Stimulated activated CD4-positive, alpha-beta T cell treated with anti-CD3 and anti-CD28 coated beads, Interleukin-1b, Interleukin-23, amount 100 ng/mL, for 24 hours (primary cell): ENCODE results near the gene DNM3.

Source experiments
- DNase-seq, 4 experiments: peaks; one replicate each; pipeline ENCODE4 v3.0.0-alpha.2; 2020; ENCODE audit warnings: low read depth in 4 of 4, low spot score in 1 of 4

The DNM3 gene

DNA sequence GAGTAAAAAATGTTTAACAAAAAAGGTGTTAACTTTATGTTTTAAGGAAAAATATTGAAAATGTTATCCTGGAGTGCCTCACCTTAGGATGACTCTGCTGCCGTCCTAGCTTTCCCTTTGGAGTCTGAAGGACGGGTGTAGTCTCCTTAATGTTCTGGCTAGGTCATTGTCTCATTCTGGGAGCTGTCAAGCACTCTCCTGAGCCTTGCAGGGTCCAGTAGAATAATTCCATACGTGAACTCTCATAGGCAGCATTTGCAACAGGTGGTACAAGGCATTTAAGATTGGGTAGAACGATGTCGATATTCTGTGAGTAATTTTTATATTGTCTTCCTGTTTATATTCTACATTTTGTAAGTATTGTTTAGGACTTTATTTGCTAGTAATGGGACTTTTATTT, 295.6 kb downstream of the DNM3 start:
- DNase-seq: no peak

DNA sequence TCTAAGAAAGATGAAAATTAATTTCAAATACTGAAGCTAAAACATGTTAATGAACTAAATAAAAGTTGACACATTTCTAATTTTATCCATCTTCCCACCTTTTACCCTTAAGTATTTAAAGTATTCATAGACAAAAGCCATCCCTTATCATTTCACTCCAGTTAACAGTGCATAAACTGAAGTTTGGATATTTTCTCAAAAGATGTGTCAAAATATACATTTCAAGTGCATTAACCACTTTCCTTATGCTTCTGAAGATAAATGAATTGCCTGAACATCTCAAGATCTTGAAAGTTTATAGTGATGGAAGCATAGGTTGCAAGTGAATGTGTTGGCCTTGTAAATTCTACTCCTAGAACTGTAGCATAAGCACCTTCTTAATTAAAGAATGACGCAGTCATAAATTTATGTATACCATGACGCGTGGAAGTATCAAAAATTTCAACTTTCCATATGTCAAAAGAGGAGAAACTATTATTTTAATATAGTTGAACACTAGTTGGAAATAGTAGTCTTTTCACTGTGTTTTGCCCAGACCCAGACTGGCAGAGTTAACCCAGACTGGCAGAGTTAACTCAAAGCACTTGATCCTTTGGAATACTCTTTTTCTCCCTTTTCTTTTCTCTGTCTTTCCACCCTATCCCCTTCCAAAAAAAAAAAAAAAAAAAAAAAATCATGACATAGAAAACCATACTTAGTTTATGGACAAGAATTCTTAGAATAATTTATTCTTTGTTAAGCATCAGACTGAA, 296.6 kb downstream of the DNM3 start:
- DNase-seq: no peak

DNA sequence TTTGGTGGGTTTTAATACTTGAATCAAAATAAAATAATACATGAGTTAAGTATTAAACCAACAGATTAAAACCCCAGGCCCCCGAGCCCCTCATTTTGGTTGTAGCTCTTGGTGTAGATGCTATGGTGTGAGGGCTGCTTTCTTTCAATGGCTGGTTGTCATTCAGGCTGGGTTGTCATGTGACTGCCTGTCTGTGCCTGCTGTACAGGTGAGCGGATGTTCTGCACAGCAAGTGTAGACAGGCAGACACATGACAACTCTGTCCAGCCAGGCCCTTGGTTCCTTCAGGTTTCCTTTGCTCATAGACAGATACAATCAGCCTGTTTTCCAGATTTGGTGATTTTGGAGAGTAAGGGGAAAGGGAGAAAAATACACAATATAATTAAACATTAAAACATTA, 297.3 kb downstream of the DNM3 start:
- no peak for DNase-seq

DNA sequence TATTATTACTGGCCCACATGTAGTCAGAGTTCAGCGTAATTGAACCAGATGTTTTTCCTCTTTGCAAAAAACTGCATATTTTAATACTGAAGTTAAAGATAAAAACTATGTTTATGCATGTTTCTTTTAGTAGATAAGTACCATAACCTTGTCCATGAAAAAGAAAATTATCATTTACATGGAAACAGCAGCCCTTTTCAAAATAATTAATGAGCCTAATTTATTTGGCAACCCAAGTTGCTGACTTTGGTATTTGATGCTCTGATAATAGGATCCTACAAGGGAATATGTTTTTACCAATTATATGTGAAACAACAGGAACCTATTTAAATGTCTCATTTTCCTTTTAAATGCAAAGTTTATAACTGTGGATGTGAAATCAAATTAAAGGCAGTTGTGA, 297.9 kb downstream of the DNM3 start:
- DNase-seq: no peak

DNA sequence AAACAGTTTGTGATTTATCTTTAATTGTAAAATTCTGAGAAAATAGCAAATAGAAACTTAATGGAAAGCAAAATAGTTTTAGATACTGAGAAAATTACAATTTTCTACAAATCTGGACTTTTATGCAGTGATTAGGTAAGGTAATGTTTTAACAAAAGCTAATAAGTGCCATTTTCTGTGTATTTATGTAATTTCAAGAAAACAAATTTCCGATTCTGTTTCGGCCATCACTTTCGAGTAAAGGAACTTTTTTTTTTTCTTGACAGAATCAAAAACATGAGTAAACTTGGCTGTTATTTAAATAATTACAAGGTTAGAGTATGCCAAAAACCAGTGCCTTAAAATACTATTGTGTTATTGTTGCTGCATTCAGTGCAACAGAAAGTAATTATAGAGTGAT, 298.8 kb downstream of the DNM3 start:
- no peak for DNase-seq

DNA sequence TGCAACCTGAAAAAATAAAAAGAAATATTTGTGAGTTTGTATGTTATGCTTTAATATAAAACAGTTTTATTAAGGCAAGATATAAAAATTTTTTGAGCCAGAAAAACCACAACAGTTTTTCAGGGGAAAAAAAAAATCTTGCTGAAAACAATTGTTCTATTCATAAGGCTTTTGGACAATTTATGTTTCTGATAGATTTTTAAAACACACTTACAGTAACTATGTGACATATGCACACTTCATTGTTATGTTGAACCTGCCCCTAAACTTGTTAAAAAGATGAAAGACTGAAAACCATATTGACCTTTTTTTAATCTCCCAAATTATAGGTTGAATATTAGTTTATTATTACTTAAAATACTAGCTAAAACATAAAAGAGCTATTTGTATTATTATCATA, 299.3 kb downstream of the DNM3 start:
- no peak for DNase-seq

DNA sequence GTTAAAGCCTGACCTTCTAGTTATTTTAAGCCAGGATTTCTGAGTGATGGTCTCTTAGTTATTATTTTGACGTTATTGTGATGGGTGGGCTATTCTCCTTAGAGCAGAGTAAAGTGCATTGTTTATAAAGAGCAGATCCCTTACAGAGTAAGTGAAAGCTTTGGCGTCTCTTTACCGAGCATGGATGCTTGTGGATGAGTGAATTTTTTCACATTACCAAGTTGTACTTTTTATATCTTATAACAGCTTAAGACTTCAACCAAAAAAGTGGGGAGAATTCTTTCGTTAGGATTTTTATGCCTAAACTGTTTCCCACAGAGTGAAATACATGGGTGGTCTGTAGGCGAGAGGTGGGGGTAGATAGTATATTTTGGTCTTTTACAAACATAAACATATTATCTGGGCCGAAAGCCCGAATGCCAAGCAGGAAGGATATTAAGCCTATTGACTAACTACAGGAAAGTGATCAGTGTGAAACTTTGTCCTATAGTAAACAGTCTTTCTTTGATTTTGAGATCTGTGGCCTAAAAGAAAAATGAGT, 300.1 kb downstream of the DNM3 start:
- no peak for DNase-seq

DNA sequence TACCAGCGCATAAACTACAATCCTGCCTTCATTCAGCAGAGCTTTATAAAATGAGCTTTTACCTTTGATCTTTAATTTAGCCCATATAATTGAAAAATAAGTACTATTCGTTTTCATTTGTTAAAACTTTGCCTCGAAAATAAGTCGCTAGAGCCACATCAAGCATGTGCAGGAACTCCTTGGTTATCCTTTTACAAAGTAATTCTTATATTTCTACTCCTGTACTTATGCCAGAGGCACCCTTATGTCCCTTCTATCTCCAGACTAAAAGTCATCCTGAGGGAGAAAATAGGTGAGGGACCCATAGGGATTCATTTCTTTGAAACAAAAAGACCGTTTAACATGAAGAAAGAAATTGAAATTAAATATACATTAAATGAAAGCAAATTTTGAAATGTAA, 301.0 kb downstream of the DNM3 start:
- no peak for DNase-seq

DNA sequence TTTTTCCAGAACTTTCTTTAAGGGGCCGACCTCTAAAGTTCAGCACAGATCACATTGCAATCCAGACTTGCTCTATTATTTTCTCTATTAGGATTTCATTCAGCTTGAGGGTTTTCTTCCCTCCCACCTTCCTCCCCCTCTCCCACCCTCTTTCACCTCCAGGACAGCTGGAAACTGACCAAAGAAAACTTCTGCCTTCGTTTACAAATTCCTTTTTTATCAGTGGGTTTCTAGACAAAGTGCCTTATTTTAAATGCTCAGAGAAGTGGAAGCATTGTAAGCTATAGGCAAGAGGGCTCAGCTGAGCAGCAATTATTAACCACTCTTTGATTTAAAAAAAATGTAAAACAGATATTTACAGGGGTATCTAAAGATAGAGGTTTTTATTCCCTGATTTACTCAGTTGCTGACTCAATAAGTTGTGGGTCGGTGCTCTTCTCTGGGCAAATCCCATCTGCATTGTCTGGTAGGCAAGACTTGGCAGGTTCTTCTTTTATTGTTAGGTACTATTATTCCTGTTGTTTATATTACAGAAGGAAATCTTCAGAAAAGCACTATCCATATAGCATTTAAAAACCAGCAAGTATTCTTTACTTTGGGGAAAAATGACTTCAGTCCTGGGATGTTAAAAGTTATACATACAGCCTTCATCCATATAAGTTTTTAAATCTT, 302.2 kb downstream of the DNM3 start:
- DNase-seq: no peak

DNA sequence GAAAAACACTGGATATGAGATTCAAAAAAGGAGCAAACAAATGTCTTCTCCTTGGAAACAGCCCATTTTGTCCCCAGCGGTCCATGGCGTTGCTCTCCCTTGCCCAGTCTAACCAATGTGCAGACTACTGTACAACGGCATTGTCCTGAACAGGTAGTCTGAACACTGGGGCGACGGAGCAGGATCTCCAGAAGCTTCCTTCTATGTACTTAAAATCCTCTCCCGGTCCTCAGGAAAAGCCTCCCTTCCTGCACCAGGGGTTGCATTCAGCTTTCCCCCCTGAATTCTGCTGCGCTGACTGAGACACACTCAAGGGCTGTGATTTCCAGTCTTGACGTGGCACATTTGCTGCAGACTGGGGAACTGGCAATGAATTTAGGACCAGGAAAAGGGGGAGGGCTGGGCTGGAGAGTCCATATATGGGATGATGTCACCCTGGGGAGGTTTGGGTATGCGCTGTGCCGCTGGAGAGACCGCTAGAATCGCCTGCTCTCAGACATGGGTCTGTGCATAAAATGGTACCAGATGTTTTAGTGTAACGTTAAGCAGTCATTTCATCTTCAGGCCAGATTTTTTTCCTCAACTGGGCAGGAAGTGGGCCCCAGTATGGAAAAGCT, 303.3 kb downstream of the DNM3 start:
- DNase-seq: no peak

DNA sequence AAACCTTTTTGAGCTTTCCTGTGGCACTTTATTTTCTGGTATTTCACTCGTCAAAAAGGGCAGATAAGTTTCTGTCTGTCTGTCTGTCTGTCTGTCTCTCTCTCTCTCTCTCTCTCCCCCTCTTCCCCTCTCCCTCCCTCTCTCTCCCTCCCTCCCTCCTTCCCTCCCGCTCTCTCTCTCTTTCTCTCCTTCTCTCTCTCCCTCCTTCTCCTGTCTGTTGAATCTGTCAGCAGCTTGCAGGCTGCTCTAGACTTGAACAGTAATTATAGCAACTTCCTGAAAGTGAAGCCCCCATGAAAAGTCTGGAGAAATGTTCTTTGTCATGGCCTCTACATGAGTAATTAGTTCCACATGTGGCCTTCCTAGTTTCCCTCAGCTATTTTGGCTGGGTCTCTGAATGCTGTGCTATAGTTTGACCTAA, 303.9 kb downstream of the DNM3 start:
- DNase-seq: no peak

DNA sequence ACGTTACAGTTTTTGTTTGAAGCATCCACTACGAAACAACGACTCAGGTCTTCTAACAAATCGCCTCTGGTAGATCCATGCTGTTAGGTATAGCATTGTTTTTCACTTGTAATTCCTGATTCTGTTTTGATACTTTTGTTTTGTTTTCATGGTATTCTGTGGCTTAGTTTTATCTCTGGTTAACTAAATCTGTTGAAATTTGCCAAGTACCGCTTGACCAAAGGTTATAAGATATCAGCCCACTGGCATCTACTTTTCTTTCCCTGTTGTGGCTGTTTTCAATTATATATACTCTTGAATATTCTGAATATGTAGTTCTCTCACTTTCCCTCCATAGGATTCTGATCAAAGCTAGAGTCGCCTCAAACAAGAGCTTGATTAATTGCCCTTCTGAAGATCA, 304.4 kb downstream of the DNM3 start:
- no peak for DNase-seq

DNA sequence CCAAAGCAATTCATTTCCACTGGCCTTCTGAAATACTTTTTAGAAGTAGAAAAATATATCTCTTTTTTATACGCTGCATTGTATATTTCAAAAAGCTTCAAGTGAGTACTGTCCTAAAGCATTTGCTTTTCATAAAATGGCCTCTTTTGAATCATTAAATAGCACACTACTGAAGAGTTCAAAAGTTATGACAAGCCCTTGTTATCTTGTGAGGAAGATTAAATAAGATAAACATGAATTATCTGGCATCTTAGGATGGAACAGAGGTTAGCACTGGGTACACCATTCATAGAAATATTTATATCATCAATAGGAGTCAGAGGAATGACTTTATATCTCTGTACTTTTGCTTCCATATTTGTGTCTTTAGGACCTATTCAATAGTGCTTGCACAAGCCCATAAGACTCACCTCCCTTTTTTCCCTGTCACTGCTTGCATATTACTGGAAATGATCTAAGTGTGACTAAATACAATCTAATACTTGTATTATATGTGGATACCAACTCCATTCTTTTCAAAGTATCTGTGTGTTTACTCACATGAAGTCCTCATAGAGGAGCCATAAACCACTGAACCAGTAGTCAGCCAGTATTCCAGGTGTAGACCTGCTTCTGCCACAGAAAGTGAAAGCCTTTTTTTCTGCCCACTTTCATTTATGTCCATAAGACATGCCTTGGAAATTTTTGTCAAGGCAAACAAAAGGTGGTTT, 305.0 kb downstream of the DNM3 start:
- DNase-seq: no peak

DNA sequence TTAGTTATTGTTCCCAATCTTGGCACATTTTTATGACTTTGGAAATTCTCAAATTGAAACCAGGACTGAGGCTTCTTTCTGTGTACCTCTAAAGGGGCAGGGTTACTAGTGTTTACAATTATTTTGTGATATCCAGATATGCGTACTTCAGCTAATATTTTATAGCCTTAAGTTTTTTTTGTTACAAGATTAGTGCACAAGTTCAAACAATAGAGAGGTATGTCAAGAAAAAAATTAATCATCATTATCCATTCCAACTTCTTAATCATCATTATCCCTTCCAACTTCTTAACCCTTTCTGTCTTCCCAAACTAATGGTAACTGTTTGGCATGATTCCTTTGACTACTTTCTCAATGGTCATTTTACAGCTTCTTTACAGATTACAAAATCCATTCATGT, 306.2 kb downstream of the DNM3 start:
- no peak for DNase-seq

DNA sequence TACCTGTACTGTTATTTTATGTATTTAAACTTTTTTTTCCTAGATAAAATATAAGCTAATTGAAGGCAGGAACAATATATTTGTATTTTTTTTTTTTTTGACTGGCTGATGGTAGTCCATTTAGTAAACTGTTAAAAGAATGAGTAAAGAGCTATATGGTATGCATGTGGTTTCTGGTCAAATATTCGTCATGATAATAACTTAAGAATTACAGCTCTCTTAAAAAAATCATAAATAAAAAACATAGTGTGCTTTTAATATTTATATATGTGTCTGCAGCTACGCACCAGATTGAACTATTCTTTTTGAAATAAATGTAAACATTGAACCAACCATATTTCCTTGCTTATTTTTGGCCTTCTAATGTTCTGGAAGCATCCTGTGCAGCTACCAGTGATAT, 306.9 kb downstream of the DNM3 start:
- no peak for DNase-seq

DNA sequence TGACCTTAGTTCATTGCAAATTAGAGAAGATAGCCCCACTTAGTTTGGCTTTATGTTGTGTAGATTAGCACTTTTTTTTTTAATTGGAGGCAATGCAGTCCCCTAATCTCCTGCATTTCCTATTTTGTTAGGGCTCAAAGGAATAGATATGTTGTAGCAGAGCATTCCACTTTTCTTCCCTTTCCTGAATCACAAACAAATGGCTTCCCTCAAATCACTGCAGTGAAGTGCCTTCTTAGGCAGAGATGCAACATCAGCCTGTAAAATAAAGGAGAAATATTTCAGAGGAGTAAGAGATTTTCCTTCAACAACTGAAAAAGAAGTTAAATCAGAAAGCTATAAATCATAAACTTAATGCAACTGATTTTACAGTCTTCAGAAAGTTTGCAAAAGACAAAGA, 307.4 kb downstream of the DNM3 start:
- DNase-seq: no peak

DNA sequence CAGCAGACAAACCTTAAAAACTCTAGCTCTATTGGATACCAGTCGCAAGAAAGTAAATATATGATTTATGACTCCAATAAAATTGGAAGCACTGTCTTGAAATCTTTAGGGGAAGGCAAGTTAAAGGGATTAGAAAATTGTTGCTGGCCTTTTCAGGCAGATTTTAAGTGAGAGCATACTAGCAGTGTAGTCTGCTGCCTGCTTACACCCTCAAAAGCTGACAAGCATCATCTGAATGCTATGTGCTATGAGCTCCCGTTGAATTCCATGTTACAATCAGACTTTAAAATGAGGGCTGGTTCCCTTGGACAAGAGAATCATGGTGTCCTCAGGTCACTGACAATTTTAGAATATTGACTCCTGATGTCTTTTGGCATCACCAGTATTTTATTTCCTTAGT, 308.0 kb downstream of the DNM3 start:
- no peak for DNase-seq

DNA sequence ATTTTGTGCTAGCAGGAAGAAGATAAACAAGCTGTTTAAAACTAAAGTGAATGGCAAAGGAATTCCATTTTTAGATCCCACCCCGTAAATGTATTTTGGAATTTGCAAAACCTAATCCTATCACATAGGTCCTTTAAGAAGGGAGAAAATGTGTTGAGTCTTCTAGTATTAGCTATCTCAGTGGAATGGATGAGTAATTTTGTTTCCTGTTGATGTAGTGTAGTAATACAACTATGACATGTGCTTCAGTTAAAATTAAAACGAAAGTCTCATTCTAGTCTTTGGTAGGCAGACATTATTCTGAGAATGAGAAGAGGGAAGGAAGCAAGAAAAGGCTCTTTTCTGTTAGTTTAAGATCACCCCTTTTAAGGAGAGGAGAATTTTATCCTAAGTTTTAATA, 313.3 kb downstream of the DNM3 start:
- no peak for DNase-seq

DNA sequence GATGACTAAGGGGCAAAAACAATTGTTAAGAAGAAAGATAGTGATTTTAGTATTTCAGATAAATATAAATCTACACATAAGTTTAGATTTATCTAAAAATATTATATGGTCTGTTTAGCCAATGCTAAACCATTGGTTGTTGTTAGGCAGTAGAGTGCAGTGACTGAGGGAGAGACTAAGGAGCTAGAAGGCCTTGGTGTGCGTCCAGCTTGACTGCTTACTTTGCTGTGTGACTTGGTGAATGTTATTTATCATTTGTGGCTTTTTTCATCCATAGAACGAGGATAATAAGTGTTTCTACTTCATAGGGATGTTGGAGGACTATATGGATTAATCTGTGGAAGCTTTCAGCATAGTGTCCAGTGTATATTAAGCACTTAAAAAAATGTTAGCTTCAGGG, 314.5 kb downstream of the DNM3 start:
- DNase-seq: no peak

DNA sequence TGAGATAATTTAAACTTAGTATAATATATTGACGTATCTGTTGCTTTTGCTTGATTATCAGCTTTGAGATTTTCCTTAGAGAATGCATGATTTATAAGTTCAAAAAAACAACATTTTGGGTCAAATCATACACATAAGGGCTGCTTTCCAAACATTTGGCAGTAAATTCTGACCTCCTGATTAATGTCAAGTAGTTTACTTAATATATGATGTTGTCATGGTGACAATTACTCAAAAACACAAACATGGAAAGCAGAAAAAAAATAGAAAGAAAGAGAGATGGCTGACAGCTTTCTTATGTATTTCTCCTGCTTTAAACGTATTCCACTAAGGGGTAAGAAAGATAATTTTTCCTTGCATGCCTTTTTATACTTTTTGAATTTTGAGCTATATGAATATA, 320.9 kb downstream of the DNM3 start:
- no peak for DNase-seq

DNA sequence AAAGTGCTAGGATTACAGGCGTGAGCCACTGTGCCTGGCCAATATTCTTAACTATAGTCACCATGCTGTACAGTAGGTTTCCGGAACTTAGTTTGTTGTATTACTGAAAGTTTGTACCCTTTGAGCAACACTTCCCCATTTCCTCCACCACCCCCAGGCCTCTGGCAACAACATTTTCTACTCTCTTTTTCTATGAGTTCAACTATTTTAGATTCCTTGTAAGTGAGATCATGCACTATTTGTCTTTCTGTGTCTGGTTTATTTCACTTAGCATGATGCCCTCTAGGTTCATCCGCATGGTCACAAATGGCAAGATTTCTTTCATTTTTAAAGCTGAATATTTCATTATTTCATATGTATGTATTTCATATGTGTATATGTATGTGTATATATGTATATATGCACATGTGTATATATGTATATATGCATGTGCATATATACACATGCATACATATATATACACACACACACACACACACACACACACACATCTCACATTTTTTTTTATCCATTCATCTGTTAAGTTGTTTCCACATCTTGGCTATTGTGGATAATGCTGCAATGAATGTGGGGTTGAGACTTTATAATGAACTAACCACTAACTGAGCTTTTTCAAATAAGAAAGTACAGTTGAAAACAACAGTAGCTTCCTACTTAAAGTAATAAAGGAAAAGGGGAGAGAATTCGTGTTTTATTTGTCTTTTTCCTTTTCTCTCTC, 322.4 kb downstream of the DNM3 start:
- no peak for DNase-seq
